T-helper 17 cell (primary cell): ENCODE results near the gene FCHSD1. TPM values are rescaled to one million over a fixed set of nuclear protein-coding genes. Genes with fewer than 3 reads are reported as not detected.

Experiments used
- ATAC-seq: fragments of 150-1000 bp; cut with Tn5 transposase; 2 replicates; pipeline ENCODE4 v1.10.0; 2021; ENCODE audit warnings: mild to moderate bottlenecking, moderate library complexity
- DNase-seq, 3 donors: peaks; one replicate each; pipeline versions ENCODE4 v3.0.0 to v3.0.0-alpha.2; 2020 to 2021
- H3K9me3 ChIP-seq: one replicate; pipeline ENCODE4 v1.7.0; 2013; ENCODE audit warnings: low read length, mild to moderate bottlenecking; ENCODE audit not compliant: control insufficient read depth, poor library complexity, severe bottlenecking
- H3K27ac Mint-ChIP-seq: one replicate; pipeline ENCODE4 v1.8.0; 2022; ENCODE audit warnings: mild to moderate bottlenecking, moderate library complexity, mixed read lengths
- H3K27me3 Mint-ChIP-seq: one replicate; pipeline ENCODE4 v1.8.0; 2022; ENCODE audit warnings: mixed read lengths
- H3K36me3 Mint-ChIP-seq: one replicate; pipeline ENCODE4 v1.8.0; 2022; ENCODE audit warnings: low read depth, mixed read lengths
- H3K4me1 Mint-ChIP-seq: one replicate; pipeline ENCODE4 v1.8.0; 2022; ENCODE audit warnings: mild to moderate bottlenecking, mixed read lengths
- H3K4me3 Mint-ChIP-seq: one replicate; pipeline ENCODE4 v1.8.0; 2022; ENCODE audit warnings: mild to moderate bottlenecking, moderate library complexity, mixed read lengths
- total RNA-seq, 4 donors: library from RNA in 2 of 4; stranded (reverse) in 2 of 4; gene quantifications; one replicate each; pipeline ENCODE4 v1.2.3 and lab custom pipeline; 2022 to 2026

The FCHSD1 gene
- total RNA-seq, 2 donors from 2014 or later, result 77.6 to 82.2 TPM

GRCh38 chr5:141590127-141590526, 61.1 kb downstream of the FCHSD1 start:
- H3K9me3 ChIP-seq, result no peaks in the 10 kb centered on the region
- Mint-ChIP-seq H3K4me3 (no peak overlapping the region), H3K36me3 (peaks cover 2% of the 10 kb centered on the region), H3K27me3 (no peaks in the 10 kb centered on the region), H3K4me1 (peaks cover 42% of the 10 kb centered on the region), H3K27ac (peak overlapping the region; percentile 85)
- ATAC-seq, result no peak
- no peak for DNase-seq

Other genes starting within 250 kb of the FCHSD1 start
- gene PCDHGA9, start 248.6 kb downstream of the FCHSD1 start, total RNA-seq, result not detected
- under 1 TPM; 0.10 to 0.20 TPM for gene PCDHGB6, start 243.4 kb downstream of the FCHSD1 start, total RNA-seq
- gene PCDHGA10, start 238.4 kb downstream of the FCHSD1 start, total RNA-seq, result under 1 TPM; 0.10 to 0.18 TPM
- not detected for gene PCDHGB7, start 233.7 kb downstream of the FCHSD1 start, total RNA-seq
- gene PCDHGA11, start 230.4 kb downstream of the FCHSD1 start, total RNA-seq, result not detected
- not detected for gene PCDHGA12, start 220.9 kb downstream of the FCHSD1 start, total RNA-seq
- gene PCDHGC3, start 175.5 kb downstream of the FCHSD1 start, total RNA-seq, result not detected
- not detected for gene PCDHGC4, start 166.4 kb downstream of the FCHSD1 start, total RNA-seq
- gene PCDHGC5, start 162.3 kb downstream of the FCHSD1 start, total RNA-seq, result not detected
- gene DIAPH1, start 32.4 kb downstream of the FCHSD1 start, total RNA-seq, result 100 to 1,000 TPM; 256 to 327 TPM
- gene HDAC3, start 14.6 kb downstream of the FCHSD1 start, total RNA-seq, result 10 to 100 TPM; 67.7 to 79.2 TPM
- 10 to 100 TPM; 17.2 to 17.8 TPM for gene RELL2, start 14.4 kb downstream of the FCHSD1 start, total RNA-seq
- 1 to 10 TPM; 1.3 to 3.2 TPM for gene ARAP3, start 30.8 kb upstream of the FCHSD1 start, total RNA-seq
- gene PCDH1, start 227.0 kb upstream of the FCHSD1 start, total RNA-seq, result under 1 TPM; 0.57 to 0.87 TPM